K562 (cell line): ENCODE measurements around the gene COL20A1. TPM values are rescaled to one million over a fixed set of nuclear protein-coding genes. Genes with fewer than 3 reads are reported as not detected.

Experiments
- ATAC-seq: fragments of 200-7000 bp; cut with Tn5 transposase; 3 replicates; pipeline ENCODE4 v1.9.1; 2020; ENCODE audit warnings: moderate library complexity
- BruUV-seq: library from RNA; stranded (reverse); fragments of 400-500 nt; replicated peaks from 2 replicates; lab custom pipeline; 2021; lab: Mats Ljungman, UMichigan
- CTCF ChIA-PET: fragments of 300-600 bp; formaldehyde crosslinking; extraction: SDS; loops from one replicate; lab custom pipeline; 2021; ENCODE audit warnings: low intra/inter-chr PET ratio; lab: Yijun Ruan, JAX
- POLR2A ChIA-PET: fragments of 300-600, 350-650 bp; sonication (Branson Sonifier 250); formaldehyde crosslinking; extraction: SDS; loops from one replicate; lab custom pipeline; 2021; ENCODE audit warnings: antibody characterized with exemption, inconsistent platforms; lab: Yijun Ruan, JAX
- DNase-seq, 4 experiments: peaks; one replicate each; pipeline versions ENCODE4 v3.0.0 to v3.0.0-alpha.2; 2011 to 2018; ENCODE audit warnings: low spot score in 3 of 4, mixed read lengths in 3 of 4; ENCODE audit errors: extremely low read depth in 1 of 4
- FAIRE-seq: peaks from 2 replicates; lab custom pipeline; 2011; peaks lifted over from hg19 to GRCh38; lab: Jason Lieb, UNC
- H2AFZ ChIP-seq: 2 replicates; pipeline ENCODE4 v1.6.0; 2011; ENCODE audit warnings: low read depth, low read length, control low read depth, inconsistent platforms
- H3K27ac ChIP-seq: fragments of 200-600 bp; 3 replicates; pipeline ENCODE4 v1.8.0; 2011; ENCODE audit warnings: low read depth, mild to moderate bottlenecking, control low read depth, inconsistent platforms, low read length, moderate library complexity, mixed read lengths; ENCODE audit errors: extremely low read depth
- H3K27me3 ChIP-seq, 2 experiments: fragments of 300-600 bp in 1 of 2; 2 replicates in 1 of 2; 3 replicates in 1 of 2; pipeline versions ENCODE4 v1.6.0 to v1.8.0; 2011; ENCODE audit warnings: inconsistent platforms in 2 of 2, low read length in 2 of 2, mild to moderate bottlenecking in 1 of 2, mixed read lengths in 1 of 2, moderate library complexity in 1 of 2; ENCODE audit not compliant: control insufficient read depth in 2 of 2, insufficient read depth in 2 of 2
- H3K36me3 ChIP-seq: fragments of 300-600 bp; 3 replicates; pipeline ENCODE4 v1.8.0; 2011; ENCODE audit warnings: mild to moderate bottlenecking, low read length, inconsistent platforms; ENCODE audit not compliant: control insufficient read depth, insufficient read depth
- H3K4me1 ChIP-seq, 2 experiments: fragments of 200-600 bp in 1 of 2; replicated peaks in 1 of 2; 2 replicates in 1 of 2; 3 replicates in 1 of 2; pipeline versions ENCODE4 v1.5.1 to v1.8.0; 2011; ENCODE audit warnings: inconsistent platforms in 2 of 2, low read length in 2 of 2, mild to moderate bottlenecking in 1 of 2, mixed read lengths in 1 of 2, moderate library complexity in 1 of 2; ENCODE audit not compliant: control insufficient read depth in 2 of 2, insufficient read depth in 2 of 2
- H3K4me2 ChIP-seq: 2 replicates; pipeline ENCODE4 v1.6.1; 2011; ENCODE audit warnings: low read length, control low read depth, inconsistent platforms, mixed read lengths; ENCODE audit not compliant: insufficient read depth
- H3K4me3 ChIP-seq: fragments of 200-600 bp; sonication (generic), shearing (Covaris generic); 2 replicates; pipeline ENCODE4 v1.5.1; 2016; ENCODE audit warnings: control low read depth, inconsistent platforms
- H3K79me2 ChIP-seq: fragments of 200-600 bp; 3 replicates; pipeline ENCODE4 v1.8.0; 2011; ENCODE audit warnings: low read length, inconsistent platforms; ENCODE audit not compliant: control insufficient read depth, insufficient read depth
- H3K9ac ChIP-seq, 2 experiments: 2 replicates each; pipeline versions ENCODE4 v1.6.0 to v1.6.1; 2011; ENCODE audit warnings: low read depth in 2 of 2, low read length in 2 of 2, control low read depth in 1 of 2, inconsistent platforms in 1 of 2, mild to moderate bottlenecking in 1 of 2, mixed read lengths in 1 of 2; ENCODE audit not compliant: insufficient read depth in 1 of 2
- H3K9me1 ChIP-seq: one replicate; pipeline ENCODE4 v1.6.0; 2011; ENCODE audit warnings: inconsistent platforms, mild to moderate bottlenecking, low read length, moderate library complexity; ENCODE audit not compliant: control insufficient read depth, insufficient read depth
- H3K9me3 ChIP-seq: replicated peaks from 2 replicates; pipeline ENCODE4 v1.5.1; 2011; ENCODE audit warnings: low read depth, low read length, inconsistent platforms; ENCODE audit not compliant: control insufficient read depth, insufficient read depth
- H4K20me1 ChIP-seq: replicated peaks from 2 replicates; pipeline ENCODE4 v1.6.1; 2011; ENCODE audit warnings: low read length, inconsistent platforms, mixed read lengths; ENCODE audit not compliant: control insufficient read depth, insufficient read depth
- ARID1B ChIP-seq: fragments of 450-650 bp; IDR thresholded peaks from 2 replicates; pipeline ENCODE4 v1.6.1; 2016; ENCODE audit warnings: antibody characterized with exemption, mild to moderate bottlenecking, inconsistent platforms
- BRD9 ChIP-seq: fragments of 450-650 bp; IDR thresholded peaks from 2 replicates; pipeline ENCODE4 v1.6.1; 2018; ENCODE audit warnings: low read depth; ENCODE audit not compliant: partially characterized antibody
- CBX2 ChIP-seq: fragments of 200-600 bp; sonication (generic); IDR thresholded peaks from one replicate; pipeline ENCODE4 v1.6.1; 2012; ENCODE audit warnings: mild to moderate bottlenecking, low read length, inconsistent platforms; ENCODE audit not compliant: insufficient read depth, poor library complexity, severe bottlenecking
- MCM7 ChIP-seq, 2 experiments: fragments of 450-650 bp; IDR thresholded peaks; 2 replicates each; pipeline ENCODE4 v1.6.1; 2016 to 2018
- XRCC3 ChIP-seq: fragments of 450-650 bp; IDR thresholded peaks from 2 replicates; pipeline ENCODE4 v1.6.1; 2017; ENCODE audit warnings: mild to moderate bottlenecking, moderate library complexity
- ZNF274 ChIP-seq: IDR thresholded peaks from 2 replicates; pipeline ENCODE4 v1.6.1; 2011; ENCODE audit warnings: low read depth, mild to moderate bottlenecking, low read length, moderate library complexity, borderline replicate concordance
- ZNF3 ChIP-seq: fragments of 250-450 bp; sonication (Bioruptor Pico); IDR thresholded peaks from 2 replicates; pipeline ENCODE4 v1.5.0; 2021; ENCODE audit warnings: mild to moderate bottlenecking, moderate library complexity
- ZNF316 ChIP-seq: fragments of 450-650 bp; IDR thresholded peaks from 2 replicates; pipeline ENCODE4 v1.6.1; 2016
- WGBS: fragments of 100-300 bp; shearing (Covaris generic); methylation state at CpG from one replicate; pipeline ENCODE4 v1.1.6; 2016; ENCODE audit warnings: low coverage, mixed read lengths; ENCODE audit not compliant: insufficient coverage; ENCODE audit errors: missing lambda C conversion rate; 5-methylcytosine and 5-hydroxymethylcytosine counted together
- in situ Hi-C: fragments of 300-500 bp; cut with MboI; formaldehyde crosslinking; loops from 4 replicates; pipeline ENCODE4 v1.15.0; 2018; ENCODE audit warnings: inconsistent platforms, mixed read lengths
- intact Hi-C: fragments of 100-400 bp; cut with micrococcal nuclease; formaldehyde crosslinking; loops from 2 replicates; pipeline ENCODE4 v1.14.2; 2022
- polyA plus RNA-seq, 8 experiments: library from polyadenylated mRNA; depleted of rRNA in 4 of 8; stranded (reverse) in 5 of 8; unstranded in 3 of 8; fragments of >200 nt; fragmentation: Nextera tagmentation in 2 of 8; fragmentation: Illumina TruSeq in 1 of 8; extraction: Ambion mirVana in 2 of 8; extraction: Trizol in 1 of 8; gene quantifications; 2 replicates each; pipeline versions ENCODE4 v1.2.1 to v1.2.3, GENCODE V29; 2011 to 2014; ENCODE audit warnings: inconsistent platforms in 1 of 8, missing spikeins in 1 of 8
- total RNA-seq, 7 experiments: library from RNA; depleted of rRNA in 6 of 7; stranded (reverse); fragments of >200 nt in 6 of 7; fragmentation: Illumina TruSeq in 2 of 7; extraction: Trizol in 2 of 7; gene quantifications; 2 replicates each; pipeline versions ENCODE4 v1.2.1 to v1.2.3, GENCODE V29; 2011 to 2021; ENCODE audit warnings: low replicate concordance in 1 of 7
- TF ChIP-seq, protein P1 (sequence below): sonication (generic); formaldehyde crosslinking; IDR thresholded peaks from 2 replicates; pipeline ENCODE4 v1.8.1; 2023; ENCODE audit warnings: mild to moderate bottlenecking, missing genetic modification reagents
- TF ChIP-seq, protein P2 (sequence below): fragments of 450-650 bp; IDR thresholded peaks from 2 replicates; pipeline ENCODE4 v1.7.0; 2016; ENCODE audit warnings: borderline replicate concordance
- TF ChIP-seq, protein P3 (sequence below): fragments of 450-650 bp; IDR thresholded peaks from one replicate; pipeline ENCODE4 v1.6.1; 2018; ENCODE audit warnings: mild to moderate bottlenecking, moderate library complexity; ENCODE audit not compliant: partially characterized antibody
- TF ChIP-seq, protein P4 (sequence below): IDR thresholded peaks from 3 replicates; pipeline ENCODE4 v1.6.1; 2011; ENCODE audit warnings: borderline replicate concordance, mild to moderate bottlenecking, moderate library complexity; ENCODE audit not compliant: insufficient read length; ENCODE audit errors: extremely low read depth

Gene COL20A1
- total and polyA plus RNA-seq, 9 of the 15 experiments (the other 6 are each of a cell fraction or from before 2014, with no cell fraction given), result not detected

DNA sequence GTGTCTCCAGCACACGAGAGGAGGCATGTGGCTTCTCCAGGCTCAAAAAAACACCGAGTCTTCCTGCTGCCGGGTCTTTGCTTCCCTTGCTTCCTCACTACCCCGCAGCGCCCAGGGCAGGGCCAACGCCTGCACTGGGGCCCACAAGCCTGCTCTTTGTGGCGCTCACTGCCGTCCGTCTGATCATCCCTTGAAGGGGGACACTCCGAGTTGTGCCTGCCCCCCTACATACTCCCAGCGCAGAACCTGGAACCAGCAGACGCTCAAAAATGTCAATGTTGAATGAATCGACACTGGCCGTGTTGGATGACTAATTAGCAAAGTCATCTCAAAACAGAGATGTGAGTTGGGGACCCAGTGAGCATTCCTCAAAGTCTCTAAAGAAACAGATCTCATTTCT is 28.5 kb upstream of the COL20A1 start:
- peak; percentile 18; the same call in 2 of the 3 replicates for ATAC-seq
- DNase-seq, result peak in 1 of 4 experiments; percentile 13
- FAIRE-seq, result peak; percentile 32
- 32% methylated on average over 10 of the region's 14 CpGs for WGBS
- no peaks in the 10 kb centered on the region for H3K79me2 ChIP-seq
- ChIA-PET POLR2A (interaction anchor here (0.7 to 1.1 kb wide), 2 partner anchors 23 to 66 kb away, joined by 3 read pairs; no protein-coding TSS in a partner anchor), CTCF (no interaction called here)
- no peak overlapping the region for H3K4me2 ChIP-seq
- H3K36me3 ChIP-seq, result no peaks in the 10 kb centered on the region
- intact Hi-C loops, result no loop called here
- BruUV-seq, result no TSS peak
- peak overlapping the region in 1 of 2 experiments; percentile 52; a peak in 1 of 4 replicates for H3K9ac ChIP-seq
- H3K4me3 ChIP-seq, result no peak overlapping the region
- 0 out of 2 replicates have a peak, but pooled peaks cover 7% of the 10 kb centered on the region for H4K20me1 ChIP-seq
- peak overlapping the region; percentile 33 for H2AFZ ChIP-seq
- no peaks in the 10 kb centered on the region for H3K9me3 ChIP-seq
- in situ Hi-C loops, result no loop called here
- peaks cover 11 to 24% of the 10 kb centered on the region in 2 experiments for H3K4me1 ChIP-seq
- peaks cover 18 to 54% of the 10 kb centered on the region in 2 experiments for H3K27me3 ChIP-seq
- H3K9me1 ChIP-seq, result no peaks in the 10 kb centered on the region
- H3K27ac ChIP-seq, result no peak overlapping the region
- TF ChIP-seq, protein P1, sequence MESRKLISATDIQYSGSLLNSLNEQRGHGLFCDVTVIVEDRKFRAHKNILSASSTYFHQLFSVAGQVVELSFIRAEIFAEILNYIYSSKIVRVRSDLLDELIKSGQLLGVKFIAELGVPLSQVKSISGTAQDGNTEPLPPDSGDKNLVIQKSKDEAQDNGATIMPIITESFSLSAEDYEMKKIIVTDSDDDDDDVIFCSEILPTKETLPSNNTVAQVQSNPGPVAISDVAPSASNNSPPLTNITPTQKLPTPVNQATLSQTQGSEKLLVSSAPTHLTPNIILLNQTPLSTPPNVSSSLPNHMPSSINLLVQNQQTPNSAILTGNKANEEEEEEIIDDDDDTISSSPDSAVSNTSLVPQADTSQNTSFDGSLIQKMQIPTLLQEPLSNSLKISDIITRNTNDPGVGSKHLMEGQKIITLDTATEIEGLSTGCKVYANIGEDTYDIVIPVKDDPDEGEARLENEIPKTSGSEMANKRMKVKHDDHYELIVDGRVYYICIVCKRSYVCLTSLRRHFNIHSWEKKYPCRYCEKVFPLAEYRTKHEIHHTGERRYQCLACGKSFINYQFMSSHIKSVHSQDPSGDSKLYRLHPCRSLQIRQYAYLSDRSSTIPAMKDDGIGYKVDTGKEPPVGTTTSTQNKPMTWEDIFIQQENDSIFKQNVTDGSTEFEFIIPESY (CRISPR knock-in tag), result 0 out of 2 replicates have a peak, but pooled peaks have one; percentile 27
- TF ChIP-seq BRD9 (no peak), MCM7 (IDR thresholded peaks at IDR 0.05) (no peak), ARID1B (no peak), ZNF274 (no peak), ZNF3 (CRISPR knock-in tag) (no peak), XRCC3 (no peak), CBX2 (no peak), ZNF316 (peak; percentile 31; the same call in 1 of the 2 replicates)
- TF ChIP-seq, protein P2, sequence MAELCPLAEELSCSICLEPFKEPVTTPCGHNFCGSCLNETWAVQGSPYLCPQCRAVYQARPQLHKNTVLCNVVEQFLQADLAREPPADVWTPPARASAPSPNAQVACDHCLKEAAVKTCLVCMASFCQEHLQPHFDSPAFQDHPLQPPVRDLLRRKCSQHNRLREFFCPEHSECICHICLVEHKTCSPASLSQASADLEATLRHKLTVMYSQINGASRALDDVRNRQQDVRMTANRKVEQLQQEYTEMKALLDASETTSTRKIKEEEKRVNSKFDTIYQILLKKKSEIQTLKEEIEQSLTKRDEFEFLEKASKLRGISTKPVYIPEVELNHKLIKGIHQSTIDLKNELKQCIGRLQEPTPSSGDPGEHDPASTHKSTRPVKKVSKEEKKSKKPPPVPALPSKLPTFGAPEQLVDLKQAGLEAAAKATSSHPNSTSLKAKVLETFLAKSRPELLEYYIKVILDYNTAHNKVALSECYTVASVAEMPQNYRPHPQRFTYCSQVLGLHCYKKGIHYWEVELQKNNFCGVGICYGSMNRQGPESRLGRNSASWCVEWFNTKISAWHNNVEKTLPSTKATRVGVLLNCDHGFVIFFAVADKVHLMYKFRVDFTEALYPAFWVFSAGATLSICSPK, result no peak
- TF ChIP-seq, protein P3, sequence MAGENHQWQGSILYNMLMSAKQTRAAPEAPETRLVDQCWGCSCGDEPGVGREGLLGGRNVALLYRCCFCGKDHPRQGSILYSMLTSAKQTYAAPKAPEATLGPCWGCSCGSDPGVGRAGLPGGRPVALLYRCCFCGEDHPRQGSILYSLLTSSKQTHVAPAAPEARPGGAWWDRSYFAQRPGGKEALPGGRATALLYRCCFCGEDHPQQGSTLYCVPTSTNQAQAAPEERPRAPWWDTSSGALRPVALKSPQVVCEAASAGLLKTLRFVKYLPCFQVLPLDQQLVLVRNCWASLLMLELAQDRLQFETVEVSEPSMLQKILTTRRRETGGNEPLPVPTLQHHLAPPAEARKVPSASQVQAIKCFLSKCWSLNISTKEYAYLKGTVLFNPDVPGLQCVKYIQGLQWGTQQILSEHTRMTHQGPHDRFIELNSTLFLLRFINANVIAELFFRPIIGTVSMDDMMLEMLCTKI, result no peak
- TF ChIP-seq, protein P4, sequence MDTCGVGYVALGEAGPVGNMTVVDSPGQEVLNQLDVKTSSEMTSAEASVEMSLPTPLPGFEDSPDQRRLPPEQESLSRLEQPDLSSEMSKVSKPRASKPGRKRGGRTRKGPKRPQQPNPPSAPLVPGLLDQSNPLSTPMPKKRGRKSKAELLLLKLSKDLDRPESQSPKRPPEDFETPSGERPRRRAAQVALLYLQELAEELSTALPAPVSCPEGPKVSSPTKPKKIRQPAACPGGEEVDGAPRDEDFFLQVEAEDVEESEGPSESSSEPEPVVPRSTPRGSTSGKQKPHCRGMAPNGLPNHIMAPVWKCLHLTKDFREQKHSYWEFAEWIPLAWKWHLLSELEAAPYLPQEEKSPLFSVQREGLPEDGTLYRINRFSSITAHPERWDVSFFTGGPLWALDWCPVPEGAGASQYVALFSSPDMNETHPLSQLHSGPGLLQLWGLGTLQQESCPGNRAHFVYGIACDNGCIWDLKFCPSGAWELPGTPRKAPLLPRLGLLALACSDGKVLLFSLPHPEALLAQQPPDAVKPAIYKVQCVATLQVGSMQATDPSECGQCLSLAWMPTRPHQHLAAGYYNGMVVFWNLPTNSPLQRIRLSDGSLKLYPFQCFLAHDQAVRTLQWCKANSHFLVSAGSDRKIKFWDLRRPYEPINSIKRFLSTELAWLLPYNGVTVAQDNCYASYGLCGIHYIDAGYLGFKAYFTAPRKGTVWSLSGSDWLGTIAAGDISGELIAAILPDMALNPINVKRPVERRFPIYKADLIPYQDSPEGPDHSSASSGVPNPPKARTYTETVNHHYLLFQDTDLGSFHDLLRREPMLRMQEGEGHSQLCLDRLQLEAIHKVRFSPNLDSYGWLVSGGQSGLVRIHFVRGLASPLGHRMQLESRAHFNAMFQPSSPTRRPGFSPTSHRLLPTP, result no peak
